HG03432 (cell line): ENCODE data around the gene CAPN13.

Experiments
- ATAC-seq: cut with Tn5 transposase; IDR thresholded peaks from one replicate; pipeline ENCODE4 v1.9.1; 2021; ENCODE audit warnings: mild to moderate bottlenecking, moderate library complexity; ENCODE audit not compliant: unreplicated experiment

The CAPN13 gene

DNA sequence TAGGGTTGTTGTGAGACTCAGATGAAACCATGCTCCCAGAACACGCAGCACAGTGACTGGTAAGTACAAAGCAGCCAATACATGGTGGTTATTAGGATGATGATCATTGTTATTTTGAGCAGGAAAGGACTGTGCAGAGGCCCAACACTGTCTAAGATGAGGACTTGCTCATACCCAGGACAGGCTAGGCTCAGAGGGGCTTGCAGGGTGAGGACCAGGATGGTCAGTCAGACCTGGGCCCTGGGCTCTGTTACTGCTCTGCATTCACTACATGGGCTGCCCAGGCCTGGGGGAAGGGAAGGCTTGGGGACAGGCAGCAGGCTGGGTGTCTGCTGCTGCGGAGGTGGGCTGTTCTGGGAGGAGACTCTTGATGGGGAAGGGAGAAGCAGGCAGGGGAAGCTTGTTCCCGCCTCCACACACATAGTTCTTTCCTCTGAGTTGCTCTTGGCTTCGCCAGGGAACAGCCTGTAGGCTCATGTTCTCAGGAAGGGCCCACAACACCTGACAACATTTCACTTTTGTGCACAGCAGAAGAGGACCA, 17.5 kb downstream of the CAPN13 start:
- no peak for ATAC-seq

DNA sequence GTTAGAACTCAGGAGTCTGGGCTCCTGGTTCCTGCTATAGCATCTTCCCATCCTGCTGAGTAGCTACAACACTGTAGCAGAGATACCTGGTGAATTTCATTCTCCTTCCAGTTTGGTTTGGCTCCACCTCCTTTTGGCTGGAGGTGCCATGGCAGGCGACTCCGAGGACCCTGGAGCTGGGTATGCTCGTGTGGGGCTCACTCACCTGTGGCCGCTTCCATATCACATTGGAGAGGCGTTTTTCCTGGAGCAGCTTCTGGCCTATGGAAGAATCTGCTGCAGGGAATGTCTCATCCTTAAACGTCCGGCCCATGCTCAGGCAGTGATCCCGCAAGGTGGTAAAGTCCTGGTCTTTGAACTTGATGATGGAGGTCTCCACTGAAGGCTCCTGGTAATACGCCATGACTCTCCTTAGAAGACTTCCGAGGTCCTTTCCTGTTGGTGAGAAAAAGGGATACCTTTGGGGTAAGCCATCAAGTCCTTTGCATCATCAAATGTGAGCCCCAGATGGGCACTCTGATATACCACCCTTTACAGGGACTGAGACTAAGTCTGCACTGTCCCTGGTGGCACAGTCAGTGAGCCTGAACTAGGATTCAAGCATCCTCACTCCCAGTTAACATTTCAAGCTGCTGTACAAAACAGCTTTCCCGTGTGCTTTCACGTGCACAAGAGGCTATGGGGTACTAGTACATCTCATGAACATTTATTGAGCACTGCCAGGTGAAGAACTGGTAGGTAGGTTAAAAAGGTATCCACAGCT, 20.1 kb downstream of the CAPN13 start:
- ATAC-seq = no peak

DNA sequence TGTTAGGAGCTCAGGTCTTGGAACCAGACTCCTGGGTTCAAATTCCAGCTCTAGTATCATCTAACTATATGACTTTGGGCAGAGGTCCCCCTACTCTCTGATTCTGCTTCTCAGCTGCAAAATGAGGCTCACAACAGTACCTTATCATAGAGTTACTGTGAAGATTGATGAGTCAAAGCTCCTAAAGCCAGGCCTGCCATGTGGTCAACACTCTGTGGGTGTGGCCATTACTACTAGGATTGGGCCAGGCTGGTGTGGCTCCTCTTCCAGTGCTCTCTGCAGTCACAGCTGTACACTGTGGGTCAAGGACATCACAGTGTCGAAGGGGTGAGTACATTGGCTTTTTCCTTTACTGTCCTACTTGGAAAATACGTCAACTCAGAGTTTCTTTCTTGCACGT, 22.6 kb downstream of the CAPN13 start:
- ATAC-seq = no peak

DNA sequence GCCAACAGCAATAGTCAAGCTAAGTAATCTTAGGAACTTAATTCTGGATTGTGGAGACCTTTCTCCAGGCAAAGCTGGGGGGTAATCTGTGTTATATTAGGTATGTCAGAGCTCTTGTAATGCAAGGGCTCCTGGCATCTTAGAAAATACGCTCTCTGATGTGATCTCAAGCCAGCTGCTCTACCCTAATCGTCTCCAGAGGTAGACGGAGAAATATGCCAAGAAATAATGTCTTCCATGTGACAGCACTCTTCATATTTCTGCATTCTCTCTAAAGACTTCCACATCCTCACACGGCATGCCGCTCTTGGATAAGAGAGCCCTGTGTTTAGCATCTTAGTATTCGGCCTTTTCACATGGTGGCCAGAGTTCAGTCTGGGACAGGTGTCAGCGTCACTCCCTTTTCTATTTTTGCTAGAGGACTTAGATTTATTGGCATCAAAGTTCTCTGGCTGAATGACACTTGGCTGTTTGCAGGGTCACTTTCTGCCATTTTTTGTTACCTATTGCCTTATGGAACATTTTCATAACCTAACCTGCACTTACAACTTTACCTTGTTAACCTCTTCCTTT, 25.2 kb downstream of the CAPN13 start:
- no peak for ATAC-seq

DNA sequence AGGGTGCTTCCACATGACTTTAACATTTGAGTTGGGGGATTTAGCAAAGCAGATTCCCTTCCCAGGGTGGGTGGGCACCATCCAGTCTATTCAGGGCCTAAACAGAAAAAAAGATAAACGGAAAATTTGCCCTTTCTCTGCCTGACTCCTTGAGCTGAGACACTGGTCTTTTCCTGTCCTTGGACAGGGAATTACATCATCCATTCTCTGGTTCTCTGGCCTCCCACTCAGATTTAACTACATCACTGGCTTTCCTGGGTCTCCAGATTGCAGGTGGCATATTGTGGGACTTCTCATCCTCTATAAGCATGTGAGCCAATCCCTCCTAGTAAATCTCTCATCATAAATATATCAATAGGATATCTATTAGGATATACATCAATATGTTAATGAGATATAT, 25.8 kb downstream of the CAPN13 start:
- no peak for ATAC-seq

DNA sequence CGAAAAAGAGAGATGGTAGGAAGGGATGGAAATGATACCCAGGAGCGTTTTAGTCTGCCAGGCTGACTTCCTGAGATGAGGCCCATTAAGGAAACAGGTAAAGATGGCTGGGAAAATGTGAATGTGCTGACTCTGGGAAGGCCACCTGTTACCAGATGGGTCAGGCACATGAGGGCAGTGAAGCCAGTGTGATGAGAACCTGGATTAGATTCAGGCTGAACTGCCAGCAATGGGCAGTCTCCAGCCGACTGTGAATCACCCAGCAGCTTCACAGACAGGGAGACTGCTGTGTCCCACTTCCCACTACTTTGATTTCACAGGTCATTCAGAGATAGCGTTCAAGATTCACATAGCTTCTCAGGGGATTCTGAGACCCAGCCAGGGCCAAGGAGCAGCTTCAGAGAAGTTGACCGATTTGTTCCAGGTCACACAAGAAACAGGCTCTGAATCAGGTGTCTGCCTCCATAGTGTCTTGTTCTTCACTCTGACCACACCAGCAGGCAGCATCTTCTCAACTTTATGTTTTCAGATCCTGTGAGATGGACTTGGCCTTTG, 26.4 kb downstream of the CAPN13 start:
- ATAC-seq = no peak

DNA sequence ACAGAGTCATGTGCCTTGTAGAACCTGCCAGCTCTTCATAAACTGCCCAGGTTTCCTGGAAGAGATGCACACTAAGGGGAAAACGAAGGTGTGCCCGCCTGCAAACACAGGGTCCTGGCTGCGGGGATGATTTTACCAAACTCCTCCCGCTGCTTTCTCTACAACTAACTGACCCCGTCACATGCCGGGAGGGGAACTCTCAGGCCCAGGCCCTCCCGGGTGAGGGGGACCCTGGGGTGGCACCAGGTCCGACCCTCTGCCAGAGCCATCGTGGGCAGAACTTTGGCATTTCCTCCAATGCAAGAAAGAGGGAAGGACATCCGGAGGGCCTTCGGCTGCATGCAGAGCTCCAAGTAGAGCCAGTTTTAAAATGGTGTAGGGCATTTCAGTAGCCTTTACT, 28.6 kb downstream of the CAPN13 start:
- no peak for ATAC-seq

DNA sequence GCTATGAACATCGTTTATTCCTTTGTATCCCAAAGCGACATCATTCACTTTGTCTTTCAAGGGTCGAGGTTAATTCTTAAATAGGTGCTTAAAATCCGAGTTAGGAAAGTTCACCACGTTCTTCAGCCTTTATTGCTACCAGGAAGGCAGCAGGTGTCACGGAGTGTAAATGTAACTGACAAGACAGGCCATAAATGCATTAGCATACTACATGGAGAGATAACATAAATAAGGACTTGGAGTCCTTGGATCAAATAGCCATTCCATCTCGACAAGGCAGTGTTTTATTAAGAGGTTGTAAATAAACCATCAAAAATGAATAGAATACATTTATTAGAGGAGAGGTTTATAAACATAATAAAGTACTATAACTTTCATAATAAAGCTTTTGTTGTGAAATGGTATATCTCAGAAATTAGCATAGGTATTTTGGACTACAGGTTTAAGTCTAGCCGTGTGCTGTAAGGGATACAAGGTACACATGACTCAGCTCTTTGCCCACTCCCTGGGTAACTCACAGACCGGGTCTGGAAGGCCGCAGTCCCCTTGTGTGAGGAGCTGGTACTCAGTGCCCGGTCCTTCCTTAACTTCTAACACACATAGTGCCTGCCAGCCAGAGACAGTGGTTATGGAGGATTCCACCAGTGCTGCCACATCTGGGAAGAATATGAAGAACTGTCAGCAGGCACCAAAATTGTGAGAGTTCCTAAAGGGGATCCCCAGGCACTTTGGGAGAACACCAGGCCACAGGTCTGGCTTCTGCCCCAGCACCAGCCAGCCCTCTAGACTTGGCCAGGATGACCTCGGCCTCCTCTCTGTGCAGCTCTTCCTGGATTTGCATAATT, 29.4 kb downstream of the CAPN13 start:
- ATAC-seq = no peak

DNA sequence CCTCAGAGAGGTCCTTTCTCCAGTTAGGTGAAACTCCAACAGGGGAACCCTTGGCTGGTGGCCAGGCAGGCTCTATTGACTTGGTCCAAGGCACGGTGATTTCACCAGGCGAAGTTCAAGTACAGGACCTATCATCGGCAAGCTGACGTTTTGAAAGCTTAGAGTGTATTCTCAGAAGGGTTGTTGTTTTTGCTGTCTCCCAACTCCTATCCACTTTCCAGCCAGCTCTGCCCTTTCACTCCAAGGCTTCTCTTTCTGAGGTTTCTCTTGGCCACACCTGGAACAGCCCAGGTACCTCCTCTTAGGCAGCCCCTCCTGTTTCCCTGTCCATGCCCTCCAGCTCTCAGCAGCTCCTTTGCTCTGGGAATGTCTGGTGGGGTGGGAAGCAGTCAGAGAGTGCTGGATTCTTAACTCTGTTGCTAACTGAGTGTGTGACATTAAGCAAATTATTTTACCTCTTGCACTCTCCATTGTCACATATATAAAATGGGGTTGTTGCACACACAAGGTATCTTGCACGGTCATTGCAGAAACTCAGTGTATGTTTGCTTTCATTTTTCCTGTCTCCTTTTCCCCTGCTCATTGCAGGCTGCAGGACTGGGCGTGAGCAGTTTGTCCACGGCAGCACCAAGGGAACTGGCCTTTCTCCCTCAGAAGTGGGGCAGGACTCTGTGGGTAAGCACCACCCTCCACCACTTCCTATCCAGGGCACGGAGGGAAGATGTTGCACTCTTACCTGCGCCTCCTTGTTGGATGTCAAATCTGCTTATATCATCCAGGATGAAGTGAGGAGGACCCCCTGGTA, 30.2 kb downstream of the CAPN13 start:
- no peak for ATAC-seq

DNA sequence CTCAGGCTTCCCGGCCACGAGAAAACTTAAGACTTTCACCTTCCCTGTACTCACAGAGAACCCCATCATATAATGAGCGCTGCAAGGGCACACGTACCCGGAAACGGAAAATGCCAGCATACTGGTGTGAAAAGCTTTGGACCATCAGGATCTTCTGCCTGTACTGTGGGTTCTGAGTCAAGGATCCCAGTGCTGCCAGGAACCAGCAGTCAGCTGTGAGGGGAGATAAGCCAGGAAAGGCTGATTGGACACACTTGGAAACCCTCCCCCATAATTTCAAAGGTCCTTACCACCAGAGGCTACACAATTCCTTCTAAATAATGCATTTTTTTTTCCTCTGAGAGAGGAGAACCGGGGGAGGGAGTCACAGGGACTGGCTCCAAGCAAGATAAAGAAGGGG, 31.4 kb downstream of the CAPN13 start:
- ATAC-seq = no peak

DNA sequence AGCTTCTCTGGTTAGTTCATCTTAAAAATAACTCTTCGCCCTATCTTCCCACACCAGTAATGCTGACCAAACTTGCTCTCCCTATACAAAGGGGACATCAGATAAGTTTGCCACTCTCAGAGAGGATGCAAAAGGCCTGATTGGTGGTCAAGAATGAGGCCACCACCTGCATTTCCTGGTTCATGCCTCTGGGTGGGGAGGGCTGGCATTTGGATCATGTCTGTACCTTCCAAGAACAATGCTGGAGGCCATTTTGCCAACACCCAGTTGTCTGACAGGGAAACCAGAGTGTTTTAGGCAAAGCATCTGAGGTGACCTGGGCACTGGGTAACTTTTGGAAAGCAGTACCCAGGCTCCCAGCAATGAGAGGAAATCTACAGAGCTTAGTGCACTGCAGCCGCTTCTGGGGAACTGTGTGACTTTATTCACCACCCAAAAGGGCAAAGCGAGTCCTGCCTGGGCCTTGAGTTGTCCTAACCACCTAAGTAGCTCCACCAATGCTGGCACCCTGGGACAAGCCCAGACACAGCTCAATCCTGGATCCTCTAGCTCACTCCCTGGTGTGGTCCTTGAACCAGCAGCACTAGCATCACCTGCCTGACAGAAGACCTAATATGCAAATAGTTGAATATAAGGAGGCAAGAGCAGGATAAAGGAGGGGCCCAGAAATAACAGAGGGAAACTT, 35.1 kb downstream of the CAPN13 start:
- ATAC-seq = no peak

DNA sequence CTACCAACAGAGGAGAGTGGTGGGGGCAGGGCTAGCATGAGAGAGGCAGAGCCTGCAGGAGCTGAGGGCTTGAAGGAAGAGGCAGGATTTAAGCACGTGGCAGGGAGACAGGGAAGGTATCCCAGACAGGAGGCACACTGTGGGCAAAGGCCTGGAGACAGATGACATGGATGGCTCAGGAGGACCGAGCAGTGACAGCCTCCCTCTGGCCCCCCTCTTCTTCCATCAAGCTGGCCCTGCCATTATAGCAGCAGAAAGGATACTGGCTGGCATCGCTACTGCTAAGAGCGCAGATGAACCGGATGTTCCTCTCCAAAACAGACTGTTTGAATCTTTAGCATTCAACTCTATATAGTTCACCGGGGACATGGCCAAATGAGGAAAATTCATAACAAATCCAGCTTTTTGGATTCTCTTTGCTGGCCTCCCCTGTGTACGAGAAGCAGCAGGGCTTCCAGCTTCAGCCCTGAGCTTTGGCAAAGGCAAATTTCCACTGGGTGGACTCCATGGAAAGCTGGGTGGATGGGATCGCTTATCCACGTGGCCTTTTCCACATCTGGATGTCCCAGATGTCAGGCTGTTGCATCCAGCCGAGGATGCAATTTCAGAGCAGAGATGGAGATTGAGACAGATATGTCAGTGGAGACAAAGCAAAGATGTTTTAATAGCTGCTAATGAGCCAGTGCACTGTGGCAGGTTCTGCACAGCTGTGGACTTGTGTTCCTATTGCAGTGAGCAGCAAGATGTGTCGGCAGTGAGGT, 36.2 kb downstream of the CAPN13 start:
- no peak for ATAC-seq

DNA sequence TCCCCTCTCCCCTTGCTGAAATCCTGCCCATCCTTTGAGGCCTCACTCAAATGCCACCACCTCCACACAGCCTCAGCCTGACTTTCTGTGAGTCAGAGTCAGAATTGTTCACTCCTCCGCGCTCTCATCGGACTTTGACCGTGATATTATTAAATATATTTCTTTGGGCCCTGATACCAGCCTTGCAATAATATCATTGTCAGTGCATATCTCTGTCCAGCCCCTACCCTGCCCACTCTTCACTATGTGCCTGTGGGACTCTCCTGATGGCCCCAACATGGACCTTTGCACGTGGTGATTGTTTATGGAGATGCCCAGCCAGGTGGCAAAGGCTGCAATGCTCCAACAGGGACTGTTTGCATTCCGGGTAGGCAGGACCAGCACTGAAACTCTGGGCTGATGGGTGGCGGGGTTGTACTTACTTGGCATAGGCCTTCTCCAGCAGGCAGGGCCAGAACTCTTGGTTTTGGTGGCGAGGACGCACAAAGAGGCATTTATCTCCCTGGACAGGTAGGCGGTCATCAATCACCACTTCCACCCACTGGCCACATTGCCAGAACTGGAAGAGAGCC, 37.3 kb downstream of the CAPN13 start:
- no peak for ATAC-seq

DNA sequence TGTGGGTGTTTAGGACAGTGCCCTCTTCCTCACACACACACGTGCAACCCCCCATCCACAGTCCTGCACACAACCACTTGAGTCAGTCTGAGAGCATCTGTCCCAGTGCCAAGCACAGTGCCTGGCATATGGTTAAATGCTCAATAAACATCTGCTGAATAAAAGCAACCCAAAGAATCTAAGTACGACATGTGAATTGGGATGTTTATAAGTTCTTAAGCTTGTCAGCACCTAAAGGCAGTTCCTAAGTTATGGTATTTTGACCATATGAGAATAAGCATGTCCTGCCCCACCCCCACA, 37.8 kb downstream of the CAPN13 start:
- ATAC-seq = no peak

DNA sequence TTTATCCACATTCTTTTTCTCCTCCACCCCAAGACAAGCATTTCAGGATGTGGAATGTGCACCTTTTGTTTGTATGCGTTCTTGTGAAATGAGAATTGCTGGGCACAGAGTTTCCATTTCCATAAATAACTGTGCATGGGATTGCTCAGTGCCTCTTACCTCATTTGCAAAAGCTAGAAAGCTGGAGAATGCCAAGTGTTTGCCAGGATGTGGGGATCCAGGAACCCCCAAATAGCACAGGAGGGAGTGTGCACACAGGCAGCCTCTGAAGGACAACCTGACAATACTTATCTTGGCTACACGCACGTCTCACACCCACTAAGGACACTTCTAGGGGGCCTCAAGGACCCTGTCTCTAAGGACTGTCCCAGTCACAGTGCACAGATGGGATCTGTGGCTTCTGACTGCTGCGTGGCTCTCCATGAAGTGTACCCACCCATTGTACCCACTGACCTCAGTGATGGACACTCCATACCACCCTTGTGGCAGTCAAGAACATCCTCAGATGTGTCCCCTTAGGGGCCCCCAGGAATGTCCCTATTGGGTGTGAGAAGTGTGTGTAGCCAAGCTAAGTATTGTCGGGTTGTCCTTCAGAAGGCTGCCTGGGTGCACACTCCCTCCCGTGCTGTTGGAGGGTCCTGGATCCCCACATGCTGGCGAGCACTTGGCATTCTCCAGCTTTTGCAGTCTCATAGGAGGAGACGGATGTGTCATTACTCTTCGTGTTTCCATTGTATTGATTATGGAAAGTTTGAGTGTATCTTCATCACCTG, 38.4 kb downstream of the CAPN13 start:
- ATAC-seq = no peak

DNA sequence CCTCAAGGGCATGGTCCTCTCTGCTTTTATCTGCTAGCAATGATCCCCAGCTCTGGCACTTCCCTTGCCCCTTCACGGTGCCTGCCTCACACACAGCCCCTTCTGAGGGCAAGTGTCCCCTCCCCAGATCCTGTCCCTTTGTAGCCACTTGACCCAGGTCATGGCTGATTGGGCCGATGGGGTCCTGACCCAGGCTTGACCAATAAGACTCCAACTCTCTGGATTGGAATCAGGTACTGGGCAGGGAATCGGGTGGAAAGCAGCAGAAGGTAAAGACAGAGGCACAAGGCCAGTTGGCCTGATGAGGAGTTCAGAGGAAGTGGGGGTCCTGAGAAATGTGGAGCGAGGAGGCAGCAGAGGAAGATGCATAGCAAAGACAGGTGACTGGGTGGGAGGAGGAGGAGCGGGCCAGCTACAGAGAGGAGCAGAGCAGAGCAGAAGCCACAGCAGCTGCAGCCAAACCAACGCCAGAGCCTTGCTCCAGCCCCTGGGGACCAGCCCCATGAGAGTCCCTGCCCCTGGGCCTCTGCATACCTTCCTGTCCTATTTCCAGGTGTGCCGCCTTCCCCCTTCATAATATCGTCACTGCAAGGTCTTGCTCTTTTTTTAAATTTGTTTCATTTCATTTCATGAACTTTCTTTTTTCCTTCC, 39.1 kb downstream of the CAPN13 start:
- ATAC-seq = no peak

DNA sequence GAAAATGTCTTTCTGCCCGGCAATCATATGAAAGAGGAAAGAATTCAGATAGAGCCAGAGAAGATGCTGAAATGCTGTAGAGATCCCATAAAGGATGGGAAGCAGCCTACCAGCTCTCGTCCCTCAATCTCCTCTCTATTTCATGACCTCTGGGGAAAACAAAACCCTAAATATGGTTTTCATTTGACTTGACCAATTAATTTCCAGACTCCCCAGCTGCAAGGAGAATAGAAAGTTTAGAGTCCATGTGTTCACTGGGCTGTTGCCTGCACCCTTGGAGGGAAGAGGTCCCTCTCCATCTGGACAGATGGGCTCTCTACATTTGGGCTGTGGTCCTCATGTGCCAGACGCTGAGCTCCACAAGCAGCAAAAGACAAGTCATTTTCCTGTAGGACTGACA, 40.6 kb downstream of the CAPN13 start:
- ATAC-seq = no peak
